Brain microvascular endothelial cell (primary cell): Measurements from ENCODE around the gene NPB.

Experiments used
- DNase-seq: peaks from one replicate; pipeline ENCODE4 v3.0.0-alpha.2; 2020
- H3K27ac ChIP-seq: fragments of 250-450 bp; sonication (Bioruptor Pico); 2 replicates; pipeline ENCODE4 v1.5.1; 2020; ENCODE audit warnings: mild to moderate bottlenecking, moderate library complexity
- H3K27me3 ChIP-seq: fragments of 250-450 bp; sonication (Bioruptor Pico); replicated peaks from 2 replicates; pipeline ENCODE4 v1.5.1; 2020; ENCODE audit warnings: mild to moderate bottlenecking
- H3K36me3 ChIP-seq: fragments of 250-450 bp; sonication (Bioruptor Pico); replicated peaks from 2 replicates; pipeline ENCODE4 v1.5.1; 2020; ENCODE audit warnings: mild to moderate bottlenecking
- H3K4me3 ChIP-seq: 2 replicates; pipeline ENCODE4 v1.5.1; 2011; ENCODE audit warnings: low read depth, mild to moderate bottlenecking, control low read depth, low read length, moderate library complexity
- CTCF ChIP-seq: IDR thresholded peaks from 2 replicates; pipeline ENCODE4 v1.5.1; 2011; ENCODE audit warnings: low read depth, mild to moderate bottlenecking, moderate library complexity, low read length, control low read depth, inconsistent platforms; ENCODE audit errors: missing control alignments
- in situ Hi-C: cut with HindIII; loops from 2 replicates; pipeline ENCODE4 v1.10.0; 2017; ENCODE audit warnings: low sequenced_read_pairs, low pct_ligation_motif_present

NPB gene

GRCh38 chr17:81901167-81902022 is 643 bp upstream of the NPB start:
- Histone ChIP-seq H3K27ac (no peak overlapping the region), H3K27me3 (no peaks in the 10 kb centered on the region), H3K4me3 (no peak overlapping the region), H3K36me3 (peaks cover 6% of the 10 kb centered on the region)
- in situ Hi-C loops = no loop called here
- no peak for TF ChIP-seq CTCF
- no peak for DNase-seq

- H3K36me3 ChIP-seq = peaks cover 6% of the 10 kb centered on the region
- no peak overlapping the region for H3K27ac ChIP-seq
- TF ChIP-seq CTCF = no peak
- H3K27me3 ChIP-seq = no peaks in the 10 kb centered on the region
- no peak for DNase-seq
- in situ Hi-C loops = no loop called here
- peak overlapping the region; percentile 12 for H3K4me3 ChIP-seq
These were observed 796 bp downstream of the NPB start for GRCh38 chr17:81902653-81903414.

DNA sequence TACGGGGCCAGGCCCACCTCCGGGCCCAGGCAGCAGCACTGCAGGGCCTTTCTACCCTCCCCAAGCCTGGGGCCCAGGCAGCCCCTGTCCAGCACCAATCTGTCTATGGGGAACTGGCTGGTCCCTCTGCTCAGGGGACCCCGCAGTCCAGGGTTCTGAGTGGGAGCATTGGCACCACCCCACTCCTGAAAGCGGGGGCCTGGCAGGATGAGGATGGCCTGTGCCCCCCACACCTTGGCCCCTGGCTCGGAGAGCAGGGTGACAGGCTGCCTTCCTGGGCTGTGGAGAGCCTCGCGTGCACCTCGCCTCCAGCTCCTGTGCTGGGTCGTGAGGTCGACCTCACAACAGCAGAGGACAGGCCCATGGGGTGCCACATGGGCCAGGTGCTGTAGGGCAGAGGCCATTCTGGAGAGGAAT is 1.4 kb downstream of the NPB start:
- peaks cover 6% of the 10 kb centered on the region for H3K36me3 ChIP-seq

DNA sequence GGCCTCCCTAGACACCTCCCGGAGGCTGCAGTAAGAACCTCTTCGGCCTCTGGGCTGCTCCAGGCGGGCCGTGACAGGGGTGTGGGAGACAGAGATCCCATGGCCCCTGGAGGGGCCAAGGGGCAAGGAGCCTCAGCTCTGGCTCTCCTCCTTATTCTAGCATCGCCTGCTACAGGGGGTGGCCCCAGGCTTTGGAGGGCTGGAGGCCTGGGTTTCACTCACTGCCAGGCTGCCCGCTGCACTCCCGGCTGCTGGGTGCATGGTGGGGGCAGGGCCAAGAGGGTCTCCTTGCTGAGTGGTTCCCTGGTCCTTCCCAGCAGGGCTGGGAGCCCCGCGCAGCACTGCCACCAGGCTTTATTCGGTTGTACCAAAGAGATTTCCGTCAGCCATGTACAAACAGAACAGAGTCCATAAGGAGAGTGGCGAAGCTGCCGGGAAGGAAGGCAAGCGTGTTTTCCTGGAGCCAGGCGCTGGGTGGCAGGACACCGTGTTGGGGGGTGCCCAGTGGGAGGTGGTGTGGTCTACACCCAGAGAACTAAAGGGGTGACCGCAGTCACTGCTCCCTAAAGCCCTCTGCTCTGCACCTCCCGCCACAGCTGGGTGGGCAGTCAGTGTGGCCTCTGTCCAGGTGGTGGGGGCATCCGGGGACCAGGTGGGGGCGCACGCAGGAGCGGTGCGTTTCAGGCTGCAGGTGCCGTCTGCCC is 2.0 kb downstream of the NPB start:
- in situ Hi-C loops = no loop called here
- no peaks in the 10 kb centered on the region for H3K27me3 ChIP-seq
- DNase-seq = no peak
- no peak overlapping the region for H3K4me3 ChIP-seq
- TF ChIP-seq CTCF = no peak
- H3K27ac ChIP-seq = no peak overlapping the region
- peaks cover 6% of the 10 kb centered on the region for H3K36me3 ChIP-seq

More for the DNA sequence above, 1.4 kb downstream of the NPB start:
- H3K4me3 ChIP-seq = no peak overlapping the region
- no peaks in the 10 kb centered on the region for H3K27me3 ChIP-seq
- no peak for TF ChIP-seq CTCF
- H3K27ac ChIP-seq = no peak overlapping the region
- DNase-seq = no peak
- in situ Hi-C loops = no loop called here

GRCh38 chr17:81904600-81905423 is 2.8 kb downstream of the NPB start:
- no peak overlapping the region for H3K27ac ChIP-seq
- TF ChIP-seq CTCF = no peak
- in situ Hi-C loops = no loop called here
- H3K36me3 ChIP-seq = peaks cover 3% of the 10 kb centered on the region
- H3K4me3 ChIP-seq = no peak overlapping the region
- no peak for DNase-seq
- no peaks in the 10 kb centered on the region for H3K27me3 ChIP-seq
